D721Med (cell line): Measurements from ENCODE around the gene ATP6AP1.

Experiments
- DNase-seq: peaks from one replicate; pipeline ENCODE4 v3.0.0; 2011; ENCODE audit warnings: low spot score; ENCODE audit not compliant: insufficient read length
- FAIRE-seq: peaks from 2 replicates; lab custom pipeline; 2011; peaks lifted over from hg19 to GRCh38; lab: Jason Lieb, UNC
- CTCF ChIP-seq: IDR thresholded peaks from 2 replicates; pipeline ENCODE4 v1.5.1; 2012; ENCODE audit warnings: mild to moderate bottlenecking, control low read depth; ENCODE audit not compliant: insufficient read depth; ENCODE audit errors: missing control alignments

The ATP6AP1 gene

GRCh38 chrX:154469880-154470279, 41.4 kb downstream of the ATP6AP1 start:
- TF ChIP-seq CTCF, result no peak
- DNase-seq, result no peak
- no peak for FAIRE-seq

- TF ChIP-seq CTCF, result no peak
- DNase-seq (no peak), FAIRE-seq (no peak)
These were observed 42.0 kb downstream of the ATP6AP1 start for GRCh38 chrX:154470434-154470833.

GRCh38 chrX:154470914-154471568, 42.6 kb downstream of the ATP6AP1 start:
- no peak for FAIRE-seq
- TF ChIP-seq CTCF, result no peak
- DNase-seq, result no peak

GRCh38 chrX:154471839-154472684, 43.6 kb downstream of the ATP6AP1 start:
- DNase-seq, result no peak
- TF ChIP-seq CTCF, result no peak

GRCh38 chrX:154472685-154473632, 44.5 kb downstream of the ATP6AP1 start:
- FAIRE-seq (no peak), DNase-seq (no peak)
- TF ChIP-seq CTCF, result no peak

More at GRCh38 chrX:154471839-154472684, 43.6 kb downstream of the ATP6AP1 start:
- no peak for FAIRE-seq

- FAIRE-seq (no peak), DNase-seq (no peak)
- no peak for TF ChIP-seq CTCF
These were observed 45.2 kb downstream of the ATP6AP1 start for GRCh38 chrX:154473683-154474082.
